SK-N-SH treated with all-trans-retinoic acid at 6 μM for 48 hours (cell line): ENCODE data around the gene EIF3B.
"Not testable (repeated sequence)": the region's sequence is repeated elsewhere in the genome, so short reads cannot be mapped to it uniquely, and the experiment has no call there.

Experiments used
- ATAC-seq: fragments of 200-7000 bp; cut with Tn5 transposase; 3 replicates; pipeline ENCODE4 v1.9.1; 2020; ENCODE audit warnings: mild to moderate bottlenecking, moderate library complexity
- ARNTL ChIP-seq: fragments of 450-650 bp; formaldehyde crosslinking; IDR thresholded peaks from 2 replicates; pipeline ENCODE4 v1.5.0; 2020; ENCODE audit warnings: low read depth, mild to moderate bottlenecking, moderate library complexity, borderline replicate concordance
- BACH2 ChIP-seq: fragments of 250-450 bp; sonication (Bioruptor Pico); IDR thresholded peaks from 2 replicates; pipeline ENCODE4 v1.9.0; 2021; ENCODE audit warnings: mild to moderate bottlenecking, borderline replicate concordance
- CSDC2 ChIP-seq: fragments of 250-450 bp; sonication (Bioruptor Pico); IDR thresholded peaks from 2 replicates; pipeline ENCODE4 v1.5.0; 2020; ENCODE audit warnings: mild to moderate bottlenecking, moderate library complexity
- ESRRG ChIP-seq: fragments of 250-450 bp; sonication (Bioruptor Pico); IDR thresholded peaks from 2 replicates; pipeline ENCODE4 v1.6.1; 2021; ENCODE audit warnings: mild to moderate bottlenecking
- GLIS3 ChIP-seq: fragments of 250-450 bp; sonication (Bioruptor Pico); IDR thresholded peaks from 2 replicates; pipeline ENCODE4 v1.5.0; 2020; ENCODE audit warnings: mild to moderate bottlenecking, moderate library complexity
- ISL1 ChIP-seq: fragments of 250-450 bp; sonication (Bioruptor Pico); IDR thresholded peaks from 2 replicates; pipeline ENCODE4 v2.1.2; 2022; ENCODE audit warnings: mild to moderate bottlenecking, moderate library complexity
- OSR1 ChIP-seq: fragments of 250-450 bp; sonication (Bioruptor Pico); IDR thresholded peaks from 2 replicates; pipeline ENCODE4 v1.8.0; 2022; ENCODE audit warnings: moderate library complexity, mild to moderate bottlenecking, inconsistent platforms
- PPARA ChIP-seq: fragments of 250-450 bp; sonication (Bioruptor Pico); IDR thresholded peaks from 2 replicates; pipeline ENCODE4 v1.5.0; 2020; ENCODE audit warnings: mild to moderate bottlenecking, borderline replicate concordance
- RARB ChIP-seq: fragments of 250-450 bp; sonication (Bioruptor Pico); IDR thresholded peaks from 2 replicates; pipeline ENCODE4 v1.8.0; 2021; ENCODE audit warnings: mild to moderate bottlenecking, moderate library complexity
- SNAI2 ChIP-seq: fragments of 250-450 bp; sonication (Bioruptor Pico); IDR thresholded peaks from 2 replicates; pipeline ENCODE4 v1.5.0; 2020; ENCODE audit warnings: mild to moderate bottlenecking, moderate library complexity
- TCF4 ChIP-seq: fragments of 250-450 bp; sonication (Bioruptor Pico); IDR thresholded peaks from 2 replicates; pipeline ENCODE4 v1.8.0; 2021; ENCODE audit warnings: mild to moderate bottlenecking, moderate library complexity, borderline replicate concordance
- TOX ChIP-seq: fragments of 250-450 bp; sonication (Bioruptor Pico); IDR thresholded peaks from 2 replicates; pipeline ENCODE4 v1.8.0; 2021; ENCODE audit warnings: mild to moderate bottlenecking, moderate library complexity, borderline replicate concordance
- ZFP3 ChIP-seq: fragments of 250-450 bp; sonication (Bioruptor Pico); IDR thresholded peaks from 2 replicates; pipeline ENCODE4 v1.5.0; 2020; ENCODE audit warnings: mild to moderate bottlenecking, moderate library complexity
- ZFP30 ChIP-seq: fragments of 450-650 bp; formaldehyde crosslinking; IDR thresholded peaks from 2 replicates; pipeline ENCODE4 v1.5.0; 2022; ENCODE audit warnings: mild to moderate bottlenecking, moderate library complexity
- ZNF8 ChIP-seq: fragments of 450-650 bp; formaldehyde crosslinking; IDR thresholded peaks from 2 replicates; pipeline ENCODE4 v1.5.0; 2020; ENCODE audit warnings: mild to moderate bottlenecking, moderate library complexity
- TF ChIP-seq, protein P1 (sequence below): fragments of 250-450 bp; sonication (Bioruptor Pico); IDR thresholded peaks from 2 replicates; pipeline ENCODE4 v1.8.0; 2020; ENCODE audit warnings: mild to moderate bottlenecking, moderate library complexity, borderline replicate concordance
- TF ChIP-seq, protein P2 (sequence below): fragments of 250-450 bp; sonication (Bioruptor Pico); IDR thresholded peaks from 2 replicates; pipeline ENCODE4 v1.8.0; 2021; ENCODE audit warnings: low read depth, mild to moderate bottlenecking, moderate library complexity, borderline replicate concordance
- TF ChIP-seq, protein P3 (sequence below): fragments of 250-450 bp; sonication (Bioruptor Pico); IDR thresholded peaks from 2 replicates; pipeline ENCODE4 v1.5.0; 2020; ENCODE audit warnings: mild to moderate bottlenecking, moderate library complexity

Gene EIF3B

DNA sequence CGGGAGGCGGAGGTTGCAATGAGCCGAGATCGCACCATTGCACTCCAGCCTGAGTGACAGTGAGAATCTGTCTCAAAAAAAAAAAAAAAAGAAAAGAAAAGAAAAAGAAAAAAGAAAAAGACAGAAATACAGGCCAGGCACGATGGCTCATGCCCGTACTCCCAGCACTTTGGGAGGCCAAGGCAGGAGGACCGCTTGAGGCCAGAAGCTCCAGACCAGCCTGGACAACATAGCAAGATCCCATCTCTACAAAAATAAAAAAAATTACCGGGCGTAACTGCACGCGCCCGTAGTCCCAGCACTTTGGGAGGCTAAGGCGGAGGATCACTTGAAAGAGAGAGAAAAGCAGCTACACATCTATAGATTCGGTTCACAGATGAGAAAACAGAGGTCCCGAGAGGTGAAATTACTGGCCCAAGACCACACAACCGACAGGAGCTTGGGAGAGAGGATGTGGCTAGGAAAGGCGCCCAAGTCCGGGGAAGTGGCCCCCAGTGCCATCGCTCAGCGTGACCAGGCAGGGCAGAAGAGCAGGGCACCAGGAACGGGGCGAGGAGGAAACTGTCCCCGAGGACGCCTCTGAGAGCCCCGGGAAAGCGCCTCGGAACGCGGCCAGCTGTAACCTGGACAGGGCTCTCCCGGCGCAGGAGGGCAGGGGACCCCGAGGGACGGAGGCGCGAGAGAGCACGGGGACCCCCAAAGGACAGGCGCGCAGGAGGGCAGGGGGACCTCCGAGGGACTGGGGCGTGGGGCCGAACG lies 41.0 kb upstream of the EIF3B start:
- ATAC-seq = peak; percentile 50
- TF ChIP-seq PPARA (CRISPR knock-in tag) (no peak), GLIS3 (CRISPR knock-in tag) (no peak), ZFP30 (CRISPR knock-in tag) (no peak), OSR1 (CRISPR knock-in tag) (no peak), SNAI2 (CRISPR knock-in tag) (no peak), TOX (no peak), ISL1 (CRISPR knock-in tag) (no peak), RARB (CRISPR knock-in tag) (no peak)
- TF ChIP-seq, all 23 proteins: peak for 0

DNA sequence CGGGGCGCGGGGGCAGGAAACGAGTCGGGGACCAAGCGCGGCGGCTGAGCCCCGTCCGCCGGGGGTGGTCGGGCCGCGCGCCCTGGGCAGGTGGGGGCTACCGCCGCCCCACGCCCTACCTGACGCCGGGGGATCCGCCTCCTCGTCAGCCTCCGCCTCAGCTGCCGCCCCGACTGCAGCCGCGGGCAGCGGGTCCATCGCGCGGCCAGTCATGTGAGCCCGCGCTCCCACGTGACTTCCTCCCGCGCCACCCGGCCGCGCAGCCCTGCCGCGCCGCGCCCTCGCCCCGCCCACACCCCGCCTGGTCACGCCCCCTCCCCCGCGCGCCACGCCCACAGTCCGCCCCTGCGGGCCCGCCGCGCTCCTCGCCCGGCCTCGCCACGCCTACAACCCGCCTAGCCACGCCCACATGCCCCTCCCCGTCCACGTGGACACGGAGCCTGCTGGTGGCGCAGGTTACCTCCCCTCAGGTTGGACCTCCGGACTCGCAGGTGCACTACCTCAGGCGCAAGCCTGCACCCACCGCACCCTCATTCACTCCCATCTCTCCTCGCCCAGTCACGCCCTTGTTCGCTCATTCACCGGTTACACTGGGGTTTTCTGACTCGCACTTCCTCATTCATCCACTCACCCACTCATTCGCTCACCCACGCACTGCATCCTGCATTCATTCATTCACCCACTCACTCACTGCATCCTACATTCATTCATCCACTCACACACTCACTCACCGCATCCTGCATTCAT lies 40.2 kb upstream of the EIF3B start, which contains the start of gene SNX8:
TSS of gene SNX8 (minus strand) at position 233 of the 747 bp plus-strand sequence. CDS start at position 213, 20 bp downstream.
- TF ChIP-seq, protein P1, sequence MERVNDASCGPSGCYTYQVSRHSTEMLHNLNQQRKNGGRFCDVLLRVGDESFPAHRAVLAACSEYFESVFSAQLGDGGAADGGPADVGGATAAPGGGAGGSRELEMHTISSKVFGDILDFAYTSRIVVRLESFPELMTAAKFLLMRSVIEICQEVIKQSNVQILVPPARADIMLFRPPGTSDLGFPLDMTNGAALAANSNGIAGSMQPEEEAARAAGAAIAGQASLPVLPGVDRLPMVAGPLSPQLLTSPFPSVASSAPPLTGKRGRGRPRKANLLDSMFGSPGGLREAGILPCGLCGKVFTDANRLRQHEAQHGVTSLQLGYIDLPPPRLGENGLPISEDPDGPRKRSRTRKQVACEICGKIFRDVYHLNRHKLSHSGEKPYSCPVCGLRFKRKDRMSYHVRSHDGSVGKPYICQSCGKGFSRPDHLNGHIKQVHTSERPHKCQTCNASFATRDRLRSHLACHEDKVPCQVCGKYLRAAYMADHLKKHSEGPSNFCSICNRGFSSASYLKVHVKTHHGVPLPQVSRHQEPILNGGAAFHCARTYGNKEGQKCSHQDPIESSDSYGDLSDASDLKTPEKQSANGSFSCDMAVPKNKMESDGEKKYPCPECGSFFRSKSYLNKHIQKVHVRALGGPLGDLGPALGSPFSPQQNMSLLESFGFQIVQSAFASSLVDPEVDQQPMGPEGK (CRISPR knock-in tag) = no peak
- TF ChIP-seq ZNF8 (CRISPR knock-in tag) = no peak
- TF ChIP-seq TCF4 (CRISPR knock-in tag) = no peak
- TF ChIP-seq TOX = no peak
- no peak for TF ChIP-seq CSDC2 (CRISPR knock-in tag)
- TF ChIP-seq SNAI2 (CRISPR knock-in tag) = no peak
- no peak for TF ChIP-seq ZFP3 (CRISPR knock-in tag)
- TF ChIP-seq, protein P2, sequence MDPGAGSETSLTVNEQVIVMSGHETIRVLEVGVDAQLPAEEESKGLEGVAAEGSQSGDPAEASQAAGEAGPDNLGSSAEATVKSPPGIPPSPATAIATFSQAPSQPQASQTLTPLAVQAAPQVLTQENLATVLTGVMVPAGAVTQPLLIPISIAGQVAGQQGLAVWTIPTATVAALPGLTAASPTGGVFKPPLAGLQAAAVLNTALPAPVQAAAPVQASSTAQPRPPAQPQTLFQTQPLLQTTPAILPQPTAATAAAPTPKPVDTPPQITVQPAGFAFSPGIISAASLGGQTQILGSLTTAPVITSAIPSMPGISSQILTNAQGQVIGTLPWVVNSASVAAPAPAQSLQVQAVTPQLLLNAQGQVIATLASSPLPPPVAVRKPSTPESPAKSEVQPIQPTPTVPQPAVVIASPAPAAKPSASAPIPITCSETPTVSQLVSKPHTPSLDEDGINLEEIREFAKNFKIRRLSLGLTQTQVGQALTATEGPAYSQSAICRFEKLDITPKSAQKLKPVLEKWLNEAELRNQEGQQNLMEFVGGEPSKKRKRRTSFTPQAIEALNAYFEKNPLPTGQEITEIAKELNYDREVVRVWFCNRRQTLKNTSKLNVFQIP = no peak
- no peak for TF ChIP-seq ESRRG (CRISPR knock-in tag)
- TF ChIP-seq, protein P3, sequence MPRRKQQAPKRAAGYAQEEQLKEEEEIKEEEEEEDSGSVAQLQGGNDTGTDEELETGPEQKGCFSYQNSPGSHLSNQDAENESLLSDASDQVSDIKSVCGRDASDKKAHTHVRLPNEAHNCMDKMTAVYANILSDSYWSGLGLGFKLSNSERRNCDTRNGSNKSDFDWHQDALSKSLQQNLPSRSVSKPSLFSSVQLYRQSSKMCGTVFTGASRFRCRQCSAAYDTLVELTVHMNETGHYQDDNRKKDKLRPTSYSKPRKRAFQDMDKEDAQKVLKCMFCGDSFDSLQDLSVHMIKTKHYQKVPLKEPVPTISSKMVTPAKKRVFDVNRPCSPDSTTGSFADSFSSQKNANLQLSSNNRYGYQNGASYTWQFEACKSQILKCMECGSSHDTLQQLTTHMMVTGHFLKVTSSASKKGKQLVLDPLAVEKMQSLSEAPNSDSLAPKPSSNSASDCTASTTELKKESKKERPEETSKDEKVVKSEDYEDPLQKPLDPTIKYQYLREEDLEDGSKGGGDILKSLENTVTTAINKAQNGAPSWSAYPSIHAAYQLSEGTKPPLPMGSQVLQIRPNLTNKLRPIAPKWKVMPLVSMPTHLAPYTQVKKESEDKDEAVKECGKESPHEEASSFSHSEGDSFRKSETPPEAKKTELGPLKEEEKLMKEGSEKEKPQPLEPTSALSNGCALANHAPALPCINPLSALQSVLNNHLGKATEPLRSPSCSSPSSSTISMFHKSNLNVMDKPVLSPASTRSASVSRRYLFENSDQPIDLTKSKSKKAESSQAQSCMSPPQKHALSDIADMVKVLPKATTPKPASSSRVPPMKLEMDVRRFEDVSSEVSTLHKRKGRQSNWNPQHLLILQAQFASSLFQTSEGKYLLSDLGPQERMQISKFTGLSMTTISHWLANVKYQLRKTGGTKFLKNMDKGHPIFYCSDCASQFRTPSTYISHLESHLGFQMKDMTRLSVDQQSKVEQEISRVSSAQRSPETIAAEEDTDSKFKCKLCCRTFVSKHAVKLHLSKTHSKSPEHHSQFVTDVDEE (CRISPR knock-in tag) = no peak
- no peak for TF ChIP-seq PPARA (CRISPR knock-in tag)
- no peak for TF ChIP-seq OSR1 (CRISPR knock-in tag)
- peak; percentile 86 for ATAC-seq

DNA sequence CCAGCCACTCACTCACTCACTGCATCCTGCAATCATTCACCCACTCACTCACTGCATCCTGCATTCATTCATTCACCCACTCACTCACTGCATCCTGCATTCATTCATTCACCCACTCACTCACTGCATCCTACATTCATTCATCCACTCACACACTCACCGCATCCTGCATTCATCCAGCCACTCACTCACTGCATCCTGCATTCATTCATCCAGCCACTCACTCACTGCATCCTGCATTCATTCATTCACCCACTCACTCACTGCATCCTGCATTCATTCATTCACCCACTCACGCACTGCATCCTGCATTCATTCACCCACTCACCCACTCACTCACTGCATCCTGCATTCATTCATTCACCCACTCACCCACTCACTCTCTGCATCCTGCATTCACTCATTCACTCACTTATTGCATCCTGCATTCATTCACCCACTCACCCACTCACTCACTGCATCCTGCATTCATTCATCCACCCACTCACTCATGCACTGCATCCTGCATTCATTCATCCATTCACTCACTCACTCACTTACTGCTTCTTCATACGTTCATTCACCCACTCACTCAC lies 39.6 kb upstream of the EIF3B start:
- not testable (repeated sequence) for ATAC-seq

DNA sequence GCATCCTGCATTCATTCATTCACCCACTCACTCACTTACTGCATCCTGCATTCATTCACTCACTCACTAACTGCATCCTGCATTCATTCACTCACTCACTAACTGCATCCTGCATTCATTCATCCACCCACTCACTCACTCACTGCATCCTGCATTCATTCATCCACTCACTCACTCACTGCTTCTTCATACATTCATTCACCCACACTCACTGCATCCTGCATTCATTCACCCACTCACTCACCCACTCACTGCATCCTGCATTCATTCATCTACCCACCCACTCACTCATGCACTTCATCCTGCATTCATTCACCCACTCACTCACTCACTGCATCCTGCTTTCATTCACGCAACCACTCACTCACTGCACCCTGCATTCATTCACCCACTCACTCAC lies 38.8 kb upstream of the EIF3B start:
- no peak for ATAC-seq
- TF ChIP-seq, protein P1 (CRISPR knock-in tag) = no peak

DNA sequence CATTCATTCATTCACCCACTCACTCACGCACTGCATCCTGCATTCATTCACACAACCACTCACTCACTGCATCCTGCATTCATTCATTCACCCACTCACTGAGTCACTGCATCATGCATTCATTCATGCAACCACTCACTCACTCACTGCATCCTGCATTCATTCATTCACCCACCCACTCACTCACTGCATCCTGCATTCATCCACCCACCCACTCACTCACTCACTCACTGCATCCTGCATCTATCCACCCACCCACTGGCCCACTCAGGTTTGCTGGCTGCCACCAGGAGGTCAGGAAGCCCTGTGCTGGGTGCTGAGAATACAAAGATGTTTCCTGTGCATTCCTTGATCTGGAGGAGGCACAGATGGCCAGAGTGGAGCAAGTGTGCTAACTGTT lies 38.0 kb upstream of the EIF3B start:
- no peak for ATAC-seq

More for the DNA sequence above, 38.0 kb upstream of the EIF3B start:
- TF ChIP-seq PPARA (CRISPR knock-in tag) (no peak), GLIS3 (CRISPR knock-in tag) (no peak), ISL1 (CRISPR knock-in tag) (no peak), RARB (CRISPR knock-in tag) (no peak), ARNTL (CRISPR knock-in tag) (no peak), BACH2 (CRISPR knock-in tag) (no peak), ZFP30 (CRISPR knock-in tag) (no peak), ZFP3 (CRISPR knock-in tag) (no peak)
- TF ChIP-seq, protein P3 (CRISPR knock-in tag) = no peak
- TF ChIP-seq, protein P1 (CRISPR knock-in tag) = no peak
